Measurements from ENCODE around the gene SHBG.
A peak's percentile ranks its signal among the peaks of the same experiment; 100 is the strongest.

The SHBG gene

GRCh38 chr17:7651097-7651664 lies 21.2 kb downstream of the SHBG start:
- peak; percentile 25 for ATAC-seq
- TF ChIP-seq ZNF8 (CRISPR knock-in tag; IDR thresholded peaks at IDR 0.05) (no peak), ZNF70 (CRISPR knock-in tag; IDR thresholded peaks at IDR 0.05) (no peak), CSRNP3 (CRISPR knock-in tag; IDR thresholded peaks at IDR 0.05) (no peak), ARNTL (CRISPR knock-in tag; IDR thresholded peaks at IDR 0.05; ENCODE audit: borderline replicate concordance, low read depth) (no peak), GLIS3 (CRISPR knock-in tag; IDR thresholded peaks at IDR 0.05) (no peak), OSR1 (CRISPR knock-in tag; IDR thresholded peaks at IDR 0.05) (no peak)

DNA sequence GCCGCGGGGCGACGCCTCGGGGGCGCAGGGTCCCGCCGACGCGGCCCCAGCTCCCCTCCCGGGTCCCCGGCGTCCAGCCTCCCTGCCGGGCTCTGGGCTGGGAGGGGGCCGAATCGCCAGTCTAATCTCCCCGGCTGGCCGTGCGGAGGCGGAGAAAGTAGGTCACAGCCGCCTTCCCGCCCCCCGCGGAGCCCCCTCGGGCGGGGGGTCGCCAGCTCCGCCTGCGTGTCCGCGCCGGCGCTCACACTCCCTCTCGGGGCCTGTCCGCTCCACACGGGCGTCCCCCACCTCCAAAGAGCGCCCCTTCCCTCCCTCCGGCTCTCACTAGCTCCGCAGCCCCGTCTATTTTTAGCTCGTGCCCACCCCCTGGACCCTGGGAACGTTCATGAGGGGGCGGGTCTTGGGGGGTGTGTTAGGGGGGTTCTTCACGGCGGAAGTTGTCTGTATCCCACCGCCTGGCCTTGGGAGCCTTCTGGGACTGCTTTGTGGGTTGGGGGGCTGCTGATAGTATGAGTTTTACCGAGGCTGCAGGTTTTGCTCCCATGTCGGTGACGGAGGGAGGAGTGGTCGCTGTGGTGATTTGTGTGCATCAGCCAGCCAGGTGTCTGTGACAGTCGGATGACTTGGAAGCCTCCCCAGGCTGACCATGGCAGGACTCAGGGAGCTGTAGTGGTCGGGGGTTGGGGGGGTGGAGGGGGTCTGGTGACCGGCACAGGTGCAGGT lies 21.9 kb downstream of the SHBG start:
- TF ChIP-seq SNAI2 (CRISPR knock-in tag; IDR thresholded peaks at IDR 0.05), result no peak
- no peak for TF ChIP-seq ZNF565 (CRISPR knock-in tag; conservative IDR thresholded peaks at IDR 0.05; ENCODE audit: low read depth)
- TF ChIP-seq, protein P1, sequence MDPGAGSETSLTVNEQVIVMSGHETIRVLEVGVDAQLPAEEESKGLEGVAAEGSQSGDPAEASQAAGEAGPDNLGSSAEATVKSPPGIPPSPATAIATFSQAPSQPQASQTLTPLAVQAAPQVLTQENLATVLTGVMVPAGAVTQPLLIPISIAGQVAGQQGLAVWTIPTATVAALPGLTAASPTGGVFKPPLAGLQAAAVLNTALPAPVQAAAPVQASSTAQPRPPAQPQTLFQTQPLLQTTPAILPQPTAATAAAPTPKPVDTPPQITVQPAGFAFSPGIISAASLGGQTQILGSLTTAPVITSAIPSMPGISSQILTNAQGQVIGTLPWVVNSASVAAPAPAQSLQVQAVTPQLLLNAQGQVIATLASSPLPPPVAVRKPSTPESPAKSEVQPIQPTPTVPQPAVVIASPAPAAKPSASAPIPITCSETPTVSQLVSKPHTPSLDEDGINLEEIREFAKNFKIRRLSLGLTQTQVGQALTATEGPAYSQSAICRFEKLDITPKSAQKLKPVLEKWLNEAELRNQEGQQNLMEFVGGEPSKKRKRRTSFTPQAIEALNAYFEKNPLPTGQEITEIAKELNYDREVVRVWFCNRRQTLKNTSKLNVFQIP (CRISPR knock-in tag; IDR thresholded peaks at IDR 0.05; ENCODE audit: borderline replicate concordance, low read depth), result no peak
- no peak for TF ChIP-seq ARNTL (CRISPR knock-in tag; IDR thresholded peaks at IDR 0.05; ENCODE audit: borderline replicate concordance, low read depth)
- TF ChIP-seq TCF4 (CRISPR knock-in tag; IDR thresholded peaks at IDR 0.05; ENCODE audit: borderline replicate concordance), result no peak
- TF ChIP-seq ISL1 (CRISPR knock-in tag; IDR thresholded peaks at IDR 0.05), result no peak
- no peak for TF ChIP-seq TOX (CRISPR knock-in tag; IDR thresholded peaks at IDR 0.05; ENCODE audit: borderline replicate concordance)
- TF ChIP-seq TSHZ2 (CRISPR knock-in tag; IDR thresholded peaks at IDR 0.05), result no peak
- TF ChIP-seq ZFP3 (CRISPR knock-in tag; IDR thresholded peaks at IDR 0.05), result no peak
- TF ChIP-seq ZNF8 (CRISPR knock-in tag; IDR thresholded peaks at IDR 0.05), result no peak
- peak; percentile 10; the same call in 1 of the 3 replicates for ATAC-seq

DNA sequence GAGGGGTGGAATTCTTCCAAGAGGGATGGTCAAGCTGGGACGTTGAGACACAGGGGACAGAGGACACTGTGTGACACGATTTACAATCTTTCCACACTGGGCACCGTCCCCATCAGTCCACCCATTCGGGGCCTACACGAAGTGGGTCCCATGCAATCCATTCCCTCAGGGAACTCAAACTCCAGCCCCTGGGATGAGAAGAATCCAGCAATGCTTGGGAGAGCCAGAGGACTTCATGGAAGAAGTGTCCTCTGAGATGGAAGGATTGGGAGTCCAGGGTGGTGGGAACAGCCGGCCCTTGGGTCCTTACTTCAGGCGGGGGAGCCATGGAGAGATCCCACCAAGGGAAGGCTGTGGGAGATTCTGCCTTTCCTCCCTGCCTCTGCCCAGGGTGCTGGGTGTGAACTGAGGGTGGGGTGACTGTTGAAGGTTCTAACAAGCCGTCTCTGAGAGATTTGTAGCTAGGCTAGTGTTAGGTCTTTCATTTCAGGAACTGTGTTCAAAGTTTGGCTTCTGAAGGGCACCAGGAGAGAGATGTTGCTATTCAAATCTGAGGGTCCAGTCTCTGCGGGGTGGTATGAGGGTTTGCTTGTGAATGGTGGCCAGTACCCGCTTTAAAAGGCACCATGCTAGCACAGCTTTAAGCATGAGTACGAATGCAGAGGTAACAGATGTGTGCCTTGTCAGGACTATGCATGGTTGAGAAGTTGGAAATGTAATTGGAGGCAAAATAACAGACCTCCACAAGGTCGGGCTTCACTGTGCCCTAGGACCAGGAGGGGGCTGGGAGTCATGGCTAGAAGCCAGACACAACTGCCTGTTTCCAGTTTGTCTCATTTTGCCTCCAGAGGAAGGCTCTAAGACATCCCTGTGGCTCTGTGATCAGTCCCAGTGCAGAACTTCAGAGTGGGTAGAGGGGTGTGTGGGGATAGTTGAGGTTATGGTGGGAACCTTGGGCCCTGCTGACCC lies 22.7 kb downstream of the SHBG start:
- TF ChIP-seq ESRRG (CRISPR knock-in tag; IDR thresholded peaks at IDR 0.05) (no peak), CSDC2 (CRISPR knock-in tag; IDR thresholded peaks at IDR 0.05) (no peak), ZC3H10 (CRISPR knock-in tag; IDR thresholded peaks at IDR 0.05) (no peak), ZNF8 (CRISPR knock-in tag; IDR thresholded peaks at IDR 0.05) (no peak), ZFP3 (CRISPR knock-in tag; IDR thresholded peaks at IDR 0.05) (no peak), ZFP30 (CRISPR knock-in tag; IDR thresholded peaks at IDR 0.05) (no peak), ZNF565 (CRISPR knock-in tag; conservative IDR thresholded peaks at IDR 0.05; ENCODE audit: low read depth) (no peak), RARB (CRISPR knock-in tag; IDR thresholded peaks at IDR 0.05) (no peak), BACH2 (CRISPR knock-in tag; IDR thresholded peaks at IDR 0.05; ENCODE audit: borderline replicate concordance) (no peak), CSRNP3 (CRISPR knock-in tag; IDR thresholded peaks at IDR 0.05) (no peak), TCF4 (CRISPR knock-in tag; IDR thresholded peaks at IDR 0.05; ENCODE audit: borderline replicate concordance) (no peak)
- TF ChIP-seq, protein P2, sequence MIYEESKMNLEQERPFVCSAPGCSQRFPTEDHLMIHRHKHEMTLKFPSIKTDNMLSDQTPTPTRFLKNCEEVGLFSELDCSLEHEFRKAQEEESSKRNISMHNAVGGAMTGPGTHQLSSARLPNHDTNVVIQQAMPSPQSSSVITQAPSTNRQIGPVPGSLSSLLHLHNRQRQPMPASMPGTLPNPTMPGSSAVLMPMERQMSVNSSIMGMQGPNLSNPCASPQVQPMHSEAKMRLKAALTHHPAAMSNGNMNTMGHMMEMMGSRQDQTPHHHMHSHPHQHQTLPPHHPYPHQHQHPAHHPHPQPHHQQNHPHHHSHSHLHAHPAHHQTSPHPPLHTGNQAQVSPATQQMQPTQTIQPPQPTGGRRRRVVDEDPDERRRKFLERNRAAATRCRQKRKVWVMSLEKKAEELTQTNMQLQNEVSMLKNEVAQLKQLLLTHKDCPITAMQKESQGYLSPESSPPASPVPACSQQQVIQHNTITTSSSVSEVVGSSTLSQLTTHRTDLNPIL (CRISPR knock-in tag; IDR thresholded peaks at IDR 0.05; ENCODE audit: low read depth), result no peak
- TF ChIP-seq, protein P1 (CRISPR knock-in tag; IDR thresholded peaks at IDR 0.05; ENCODE audit: borderline replicate concordance, low read depth), result no peak
- no peak for ATAC-seq

All from SK-N-SH treated with all-trans-retinoic acid at 6 μM for 48 hours (cell line).